ENCODE measurements around the gene RRAD.
A peak's percentile ranks its signal among the peaks of the same experiment; 100 is the strongest.
"Not testable (repeated sequence)": the region's sequence is repeated elsewhere in the genome, so short reads cannot be mapped to it uniquely, and the experiment has no call there.

RRAD gene

DNA sequence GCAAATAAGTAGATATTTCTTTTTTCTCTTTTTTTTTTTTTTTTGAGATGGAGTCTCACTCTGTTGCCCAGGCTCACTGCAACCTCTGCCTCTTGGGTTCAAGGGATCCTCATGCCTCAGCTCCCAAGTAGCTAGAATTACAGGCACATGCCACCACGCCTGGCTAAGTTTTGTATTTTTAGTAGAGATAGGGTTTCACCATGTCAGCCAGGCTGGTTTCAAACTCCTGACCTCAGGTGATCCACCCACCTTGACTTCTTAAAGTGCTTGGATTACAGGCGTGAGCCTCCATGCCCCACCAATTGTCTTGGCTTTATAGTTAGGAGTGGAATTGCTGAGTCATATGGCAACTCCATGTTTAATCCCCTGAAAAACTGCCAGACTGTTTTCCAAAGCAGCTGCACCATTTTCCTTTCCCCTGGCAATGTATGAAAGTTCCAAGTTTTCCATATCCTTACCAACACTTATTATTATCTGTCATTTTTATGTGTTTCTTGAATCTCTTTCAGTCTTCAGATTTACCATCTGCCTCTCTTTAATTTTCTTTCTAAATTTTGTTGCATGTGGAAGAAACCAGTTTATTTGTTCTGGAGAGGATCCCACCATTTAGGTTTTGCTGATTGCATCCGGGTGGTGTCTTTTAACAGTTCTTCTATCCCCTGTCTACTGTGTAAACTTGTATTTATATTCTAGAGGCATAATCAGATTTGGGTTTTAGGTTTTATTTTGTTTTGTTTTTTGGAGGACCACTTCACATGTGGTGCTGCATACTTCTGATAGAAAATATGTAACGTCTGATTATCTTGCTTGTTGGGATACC, 25.8 kb upstream of the RRAD start:
- DNase-seq, result no peak

DNA sequence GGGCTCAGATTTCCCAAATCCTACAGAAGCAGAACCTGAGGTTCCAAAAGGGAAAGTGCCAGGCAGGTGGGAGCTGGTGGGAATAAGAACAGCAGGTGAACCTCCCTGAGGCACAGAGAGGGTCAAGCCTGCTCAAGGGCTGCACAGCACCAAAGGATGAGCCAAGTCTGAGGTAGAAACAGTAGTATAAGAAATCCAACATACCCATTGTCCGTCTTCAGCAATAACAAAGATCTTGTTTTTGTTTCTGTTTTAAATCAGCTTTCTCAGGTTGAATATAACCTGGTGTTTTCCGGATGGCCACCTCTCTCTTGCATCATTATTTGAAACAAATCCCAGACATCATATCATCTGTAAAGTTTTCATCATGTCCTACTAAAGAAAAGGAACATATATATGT, 25.1 kb upstream of the RRAD start:
- no peak for DNase-seq

DNA sequence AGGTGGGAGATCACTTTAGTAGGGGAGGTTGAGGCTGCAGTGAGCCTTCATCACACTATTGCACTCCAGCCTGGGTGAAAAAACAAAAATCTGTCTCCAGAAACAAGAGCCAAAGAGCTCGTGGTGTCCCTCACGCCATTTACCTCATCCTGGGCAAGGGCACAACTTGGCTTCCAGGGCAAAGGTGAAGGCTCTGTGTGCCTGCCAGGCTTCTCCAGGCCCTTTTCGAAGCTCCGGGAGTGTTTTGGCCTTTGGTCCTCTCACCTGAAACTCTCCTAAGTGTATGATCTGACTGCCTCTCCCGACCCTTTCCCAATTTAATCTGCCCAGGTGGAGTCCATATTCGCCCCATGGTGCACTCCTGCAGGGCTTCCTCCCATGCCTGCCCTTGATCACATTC, 24.1 kb upstream of the RRAD start:
- no peak for DNase-seq

DNA sequence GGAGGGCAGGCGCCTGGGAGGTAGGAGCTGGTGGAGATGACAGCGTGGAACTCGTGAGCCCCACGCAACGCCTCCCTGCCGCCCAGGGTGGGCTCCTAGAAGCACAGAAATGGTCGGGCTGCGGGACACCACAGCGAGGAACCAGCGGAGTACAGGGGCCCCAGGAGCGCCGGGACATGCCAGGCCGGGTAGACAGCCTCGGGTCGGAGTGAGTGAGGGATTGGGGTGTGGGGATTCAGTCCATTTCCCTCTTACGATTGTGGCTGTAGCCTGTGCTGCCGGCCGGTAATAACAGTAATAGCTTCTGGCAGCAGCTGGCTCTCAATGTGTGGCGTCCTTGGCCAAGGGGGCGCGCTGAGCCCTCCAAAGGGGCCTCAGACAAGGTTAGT, 23.5 kb upstream of the RRAD start:
- DNase-seq, result no peak

DNA sequence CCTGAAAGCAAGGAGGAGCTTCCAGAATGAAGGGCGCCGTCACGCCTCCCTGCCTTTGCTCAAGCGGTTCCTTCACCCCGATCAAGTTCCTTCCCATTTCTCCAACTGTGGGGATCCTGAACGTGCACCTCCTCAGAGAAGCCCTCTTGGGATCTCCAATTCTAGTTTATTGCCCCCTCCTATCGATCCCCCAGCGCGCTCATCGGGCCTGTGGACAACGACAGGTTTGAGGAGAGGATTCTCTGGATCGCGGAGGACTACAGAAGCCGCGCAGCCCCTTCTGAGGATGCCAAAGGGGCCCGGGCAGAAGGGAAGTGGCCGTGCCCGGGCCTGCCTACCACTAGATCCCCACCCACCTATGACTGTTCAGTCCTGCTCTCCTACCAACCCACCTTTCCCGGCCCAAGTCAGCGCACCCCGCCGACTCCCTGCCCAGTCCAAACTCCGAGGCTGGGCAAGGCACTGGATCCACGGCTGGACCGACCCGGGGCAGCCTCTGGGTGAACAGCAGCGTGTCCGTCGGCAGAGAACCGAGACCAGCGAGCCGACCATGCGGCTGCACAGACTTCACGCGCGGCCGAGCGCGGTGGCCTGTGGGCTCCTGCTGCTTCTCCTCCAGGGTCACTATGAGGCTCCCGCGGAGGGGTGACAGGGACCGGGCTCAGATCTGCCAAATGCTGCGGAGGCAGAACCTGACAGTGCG, 22.9 kb upstream of the RRAD start:
- no peak for DNase-seq

DNA sequence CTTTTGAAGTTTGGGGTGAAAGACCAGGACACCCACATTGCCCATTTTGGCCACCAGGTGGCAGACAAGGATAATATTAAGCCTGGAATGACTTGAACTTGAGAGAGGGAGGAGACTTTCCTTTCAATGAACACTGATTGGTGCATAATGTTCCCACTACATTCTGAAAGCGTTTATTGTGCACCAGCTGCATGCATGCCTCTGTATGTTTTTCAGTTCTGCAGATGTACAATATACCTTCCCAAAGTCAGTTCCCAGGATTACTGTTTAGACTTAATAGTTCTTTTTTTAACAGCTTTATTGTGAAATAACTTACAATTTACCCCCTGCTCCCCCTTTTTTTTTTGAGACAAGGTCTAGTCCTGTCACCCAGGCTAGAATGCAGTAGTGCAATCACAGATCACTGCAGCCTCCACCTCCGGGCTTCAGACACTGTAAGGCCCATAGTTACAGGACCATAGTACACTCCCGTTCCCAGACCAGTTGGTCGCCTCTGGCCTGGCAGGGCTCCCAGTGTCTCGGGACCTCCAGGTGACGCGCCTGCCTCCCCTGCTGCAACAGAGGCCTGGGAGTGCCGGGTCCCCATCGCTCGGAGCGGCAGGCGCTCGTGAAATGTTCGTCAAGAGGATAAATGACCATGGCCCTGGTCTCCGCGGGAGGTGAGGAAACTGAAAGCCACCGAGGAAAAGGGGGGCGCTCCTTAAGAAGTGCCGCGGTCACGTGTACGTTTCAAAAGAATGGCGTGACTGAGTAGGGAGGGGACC, 22.1 kb upstream of the RRAD start:
- DNase-seq, result peak; percentile 81

DNA sequence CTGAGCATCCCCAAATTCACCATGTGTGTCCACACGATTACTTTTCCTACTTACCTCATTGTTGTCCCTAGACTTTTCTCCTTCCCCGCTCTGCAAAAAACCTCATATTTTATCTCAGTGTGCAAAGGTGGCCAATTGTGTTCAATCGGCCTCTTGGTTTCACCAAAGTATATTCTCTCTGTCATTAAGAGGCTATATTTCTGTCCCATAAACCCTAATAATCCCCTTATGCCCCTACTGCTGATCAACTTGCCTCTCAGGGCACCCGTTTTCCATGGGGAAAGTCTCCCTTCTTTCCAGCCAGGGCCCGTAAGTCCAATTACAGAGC, 21.6 kb upstream of the RRAD start:
- DNase-seq, result no peak

DNA sequence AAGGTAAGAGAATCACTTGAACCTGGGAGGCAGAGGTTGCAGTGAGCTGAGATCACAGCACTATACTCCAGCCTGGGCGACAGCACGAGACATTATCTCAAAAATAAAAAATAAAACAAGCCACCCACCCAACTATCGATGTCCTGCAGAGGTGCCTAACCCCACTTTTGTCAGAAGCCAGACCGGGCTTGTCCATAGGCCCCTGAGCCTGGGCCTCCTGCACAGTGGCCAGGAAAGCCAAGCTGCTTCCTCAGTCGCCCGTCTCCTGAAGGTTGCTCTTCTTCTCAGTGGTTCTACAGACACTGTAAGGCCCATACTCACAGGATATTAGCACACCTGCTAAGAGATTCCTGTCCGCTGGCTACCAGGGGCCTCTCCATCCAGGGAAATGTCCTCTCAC, 21.2 kb upstream of the RRAD start:
- DNase-seq, result no peak

DNA sequence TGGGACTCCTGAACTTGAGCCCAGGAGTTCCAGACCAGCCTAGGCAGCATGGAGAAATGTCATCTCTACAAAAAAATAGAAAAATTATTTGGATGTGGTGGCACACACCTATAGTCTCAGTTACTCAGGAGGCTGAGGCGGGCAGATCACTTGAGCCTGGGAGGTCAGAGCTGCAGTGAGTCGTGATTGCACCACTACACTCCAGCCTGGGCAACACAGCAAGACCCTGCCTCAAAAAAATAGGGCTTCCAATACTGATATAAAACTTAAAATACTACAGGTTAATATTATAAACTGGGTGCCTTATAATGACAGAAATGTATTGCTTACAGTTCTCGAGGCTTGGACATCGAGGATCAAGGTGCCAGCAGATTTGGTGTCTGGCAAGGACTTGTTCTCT, 20.6 kb upstream of the RRAD start:
- peak; percentile 12 for DNase-seq

DNA sequence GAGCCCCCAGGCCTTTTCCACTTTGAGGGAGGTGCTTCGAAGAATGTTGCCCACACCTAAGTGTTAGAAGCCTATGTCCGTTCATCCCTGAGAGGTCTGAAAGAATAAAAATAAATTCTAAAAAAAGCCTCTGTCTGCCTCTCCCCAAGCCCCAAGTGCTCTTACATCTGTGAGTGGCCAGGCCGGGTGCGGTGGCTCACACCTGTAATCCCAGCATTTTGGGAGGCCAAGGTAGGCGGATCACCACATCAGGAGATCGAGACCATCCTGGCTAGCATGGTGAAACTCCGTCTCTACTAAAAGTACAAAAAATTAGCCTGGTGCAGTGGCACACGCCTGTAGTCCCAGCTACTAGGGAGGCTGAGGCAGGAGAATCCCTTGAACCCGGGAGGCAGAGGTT, 19.6 kb upstream of the RRAD start:
- DNase-seq, result not testable (repeated sequence)

DNA sequence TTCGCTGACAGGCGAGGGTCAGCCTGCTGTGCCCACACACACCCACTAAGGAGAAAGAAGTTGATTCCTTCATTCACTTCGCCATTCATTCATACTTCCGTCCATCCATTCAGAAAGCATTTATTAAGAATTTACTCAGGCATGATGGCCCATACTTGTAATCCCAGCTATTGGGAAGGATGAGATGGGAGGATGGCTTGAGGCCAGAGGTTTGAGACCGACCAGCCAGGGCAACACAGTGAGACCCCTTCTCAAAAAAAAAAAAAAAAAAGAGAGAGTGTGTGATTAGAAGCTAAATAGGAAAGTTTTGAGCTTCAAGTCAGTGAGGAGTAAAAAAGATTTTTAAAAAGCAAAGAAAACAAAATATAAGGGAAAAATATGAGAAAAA, 18.7 kb upstream of the RRAD start:
- no peak for DNase-seq

DNA sequence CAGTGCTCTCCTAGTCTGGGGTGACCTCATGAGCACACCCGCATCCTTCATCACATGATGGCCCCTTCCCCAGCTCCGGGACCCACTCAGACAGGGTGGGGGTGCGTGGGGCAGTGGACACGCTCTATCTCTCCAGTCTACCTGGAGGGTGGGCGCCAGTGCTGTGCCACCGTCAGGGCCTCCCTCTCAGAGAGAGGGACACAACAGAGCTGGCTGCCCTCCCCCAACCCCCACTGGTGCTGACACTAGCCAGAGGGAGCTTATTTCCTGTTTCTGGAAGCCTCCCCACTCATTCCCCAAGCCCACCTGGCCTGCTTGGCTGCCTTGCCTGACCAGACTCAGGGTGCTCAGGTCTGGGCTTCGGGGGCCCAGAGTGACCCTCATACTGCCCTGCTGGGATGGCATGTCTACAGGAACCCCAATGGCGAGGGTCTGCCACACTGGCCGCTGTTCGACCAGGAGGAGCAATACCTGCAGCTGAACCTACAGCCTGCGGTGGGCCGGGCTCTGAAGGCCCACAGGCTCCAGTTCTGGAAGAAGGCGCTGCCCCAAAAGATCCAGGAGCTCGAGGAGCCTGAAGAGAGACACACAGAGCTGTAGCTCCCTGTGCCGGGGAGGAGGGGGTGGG, 18.2 kb upstream of the RRAD start:
- DNase-seq, result no peak

DNA sequence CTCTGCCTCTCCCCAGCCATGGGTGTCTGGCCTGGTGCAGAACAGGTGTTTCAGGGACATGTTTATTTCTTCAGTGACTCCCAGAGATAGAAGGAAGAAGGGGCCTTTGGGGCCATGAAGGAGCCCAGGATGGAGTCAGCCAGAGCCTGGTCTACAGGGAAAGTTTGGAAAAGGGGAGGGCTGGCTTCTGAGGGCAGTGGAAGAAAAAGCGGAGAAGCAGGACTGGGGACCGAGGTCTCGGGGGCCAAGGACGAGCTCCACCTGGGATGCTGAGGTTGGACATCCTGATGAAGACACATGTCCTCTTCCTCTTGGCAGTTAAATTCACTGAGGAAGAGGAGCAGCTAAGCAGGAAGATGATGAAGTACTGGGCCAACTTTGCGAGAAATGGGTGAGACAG, 17.6 kb upstream of the RRAD start:
- DNase-seq, result peak; percentile 13

DNA sequence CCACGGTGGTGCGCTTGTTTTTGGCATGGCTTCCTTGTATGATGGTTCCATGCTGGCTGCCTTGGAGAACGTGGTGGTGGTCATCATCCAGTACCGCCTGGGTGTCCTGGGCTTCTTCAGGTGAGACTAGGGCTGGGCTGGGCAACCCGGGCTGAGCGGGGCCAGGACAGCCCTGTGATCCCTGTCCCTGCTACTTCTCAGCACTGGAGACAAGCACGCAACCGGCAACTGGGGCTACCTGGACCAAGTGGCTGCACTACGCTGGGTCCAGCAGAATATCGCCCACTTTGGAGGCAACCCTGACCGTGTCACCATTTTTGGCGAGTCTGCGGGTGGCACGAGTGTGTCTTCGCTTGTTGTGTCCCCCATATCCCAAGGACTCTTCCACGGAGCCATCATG, 14.9 kb upstream of the RRAD start:
- DNase-seq, result no peak

DNA sequence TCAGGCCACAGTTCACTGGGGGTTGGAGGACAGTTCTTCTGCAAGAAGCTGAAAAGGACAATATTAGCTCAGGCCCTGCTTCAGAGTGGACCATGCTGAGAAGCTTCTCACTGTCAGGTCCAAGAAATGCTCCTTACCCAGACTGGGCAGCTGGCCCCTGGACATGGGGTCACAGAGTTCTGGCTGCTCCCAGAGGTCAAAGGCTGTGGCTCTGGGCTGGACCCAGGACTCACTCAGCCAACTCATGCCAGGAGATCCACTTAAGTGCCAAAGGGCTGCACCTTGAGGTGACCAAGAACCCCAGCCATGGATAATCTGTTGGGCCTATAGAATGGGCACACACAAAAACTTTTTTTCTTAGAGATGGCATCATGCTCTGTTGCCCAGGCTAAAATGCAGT, 14.0 kb upstream of the RRAD start:
- DNase-seq, result no peak

DNA sequence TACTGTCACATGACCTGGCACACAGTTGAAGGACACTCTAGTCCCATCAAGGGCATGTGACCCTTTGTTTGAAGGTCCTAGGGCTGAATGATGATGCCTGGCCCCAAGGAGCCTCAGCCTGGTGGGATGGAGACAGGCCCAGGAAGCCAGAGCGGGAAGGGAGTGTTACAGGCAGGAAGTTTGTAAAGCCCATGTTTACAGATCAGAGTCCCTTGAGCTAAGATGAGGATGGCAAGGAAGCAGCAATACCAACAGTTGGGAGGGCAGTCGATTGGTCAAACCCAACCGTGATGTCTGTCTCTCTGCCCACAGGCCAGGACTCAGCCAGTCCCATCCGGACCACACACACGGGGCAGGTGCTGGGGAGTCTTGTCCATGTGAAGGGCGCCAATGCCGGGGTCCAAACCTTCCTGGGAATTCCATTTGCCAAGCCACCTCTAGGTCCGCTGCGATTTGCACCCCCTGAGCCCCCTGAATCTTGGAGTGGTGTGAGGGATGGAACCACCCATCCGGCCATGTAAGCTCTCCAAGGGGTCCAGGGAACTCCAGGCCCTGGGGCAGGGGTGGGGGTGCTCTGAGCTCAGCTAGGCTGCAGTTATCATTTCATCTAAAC, 12.5 kb upstream of the RRAD start:
- DNase-seq, result peak; percentile 0

DNA sequence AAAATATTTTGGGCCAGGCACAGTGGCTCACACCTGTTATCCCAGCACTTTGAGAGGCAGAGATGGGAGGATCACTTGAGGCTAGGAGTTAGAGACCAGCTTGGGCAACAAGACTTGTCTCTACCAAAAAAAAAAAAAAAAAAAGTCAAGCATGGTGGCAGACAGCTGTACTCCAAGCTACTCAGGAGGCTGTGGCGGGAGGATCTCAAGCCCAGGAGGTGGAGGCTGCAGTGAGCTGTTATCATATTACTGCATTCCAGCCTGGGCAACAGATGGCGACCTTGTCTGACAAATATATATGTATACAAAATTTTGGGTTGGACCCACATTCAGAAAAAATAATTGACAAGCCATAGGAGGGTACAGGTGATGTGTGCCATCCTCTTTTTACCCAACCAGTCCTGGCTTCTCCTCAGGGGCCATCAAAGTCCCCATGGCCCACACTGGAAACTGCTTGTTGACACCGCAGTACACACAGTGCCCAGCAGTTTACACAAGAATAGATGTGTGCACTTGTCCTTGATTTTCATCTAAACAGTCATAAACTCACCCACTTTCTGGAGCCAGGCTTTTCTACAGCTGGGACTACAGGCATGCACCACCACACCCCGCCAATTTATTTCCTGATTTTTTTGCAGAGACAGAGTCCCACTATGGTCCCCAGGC, 11.7 kb upstream of the RRAD start:
- no peak for DNase-seq

DNA sequence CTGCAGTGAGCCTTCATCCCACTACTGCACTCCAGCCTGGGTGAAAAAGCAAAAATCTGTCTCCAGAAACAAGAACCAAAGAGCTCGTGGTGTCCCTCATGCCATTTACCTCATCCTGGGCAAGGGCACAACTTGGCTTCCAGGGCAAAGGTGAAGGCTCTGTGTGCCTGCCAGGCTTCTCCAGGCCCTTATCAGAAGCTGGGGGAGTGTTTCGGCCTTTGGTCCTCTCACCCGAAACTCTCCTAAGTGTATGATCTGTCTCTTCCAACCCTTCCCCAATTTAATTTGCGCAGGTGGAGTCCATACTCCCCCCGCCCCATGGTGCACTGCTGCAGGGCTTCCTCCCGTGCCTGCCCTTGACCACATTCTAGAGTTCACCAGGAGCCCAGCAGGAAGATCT, 11.1 kb upstream of the RRAD start:
- no peak for DNase-seq

DNA sequence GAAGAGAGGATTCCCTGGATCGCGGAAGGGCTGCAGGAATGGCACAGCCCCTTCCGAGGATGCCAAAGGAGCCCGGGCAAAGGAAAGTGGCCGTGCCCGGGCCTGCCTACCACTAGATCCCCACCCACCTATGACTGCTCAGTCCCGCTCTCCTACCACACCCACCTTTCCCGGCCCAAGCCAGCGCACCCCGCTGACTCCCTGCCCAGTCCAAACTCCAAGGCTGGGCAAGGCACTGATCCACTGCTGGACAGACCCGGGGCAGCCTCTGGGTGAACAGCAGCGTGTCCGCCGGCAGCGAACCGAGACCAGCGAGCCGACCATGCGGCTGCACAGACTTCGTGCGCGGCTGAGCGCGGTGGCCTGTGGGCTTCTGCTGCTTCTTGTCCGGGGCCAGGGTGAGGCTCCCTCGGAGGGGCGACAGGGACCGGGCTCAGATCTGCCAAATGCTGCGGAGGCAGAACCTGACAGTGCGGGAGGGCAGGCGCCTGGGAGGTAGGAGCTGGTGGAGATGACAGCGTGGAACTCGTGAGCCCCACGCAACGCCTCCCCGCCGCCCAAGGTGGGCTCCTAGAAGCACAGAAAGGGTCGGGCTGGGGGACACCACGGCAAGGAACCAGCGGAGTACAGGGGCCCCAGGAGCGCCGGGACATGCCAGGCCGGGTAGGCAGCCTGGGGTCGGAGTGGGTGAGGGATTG, 10.1 kb upstream of the RRAD start, which contains the start of gene CES2:
CES2 (plus strand) TSS at position 203 of the 698 bp plus-strand sequence; CDS start at position 323, 120 bp downstream.
- no peak for DNase-seq

DNA sequence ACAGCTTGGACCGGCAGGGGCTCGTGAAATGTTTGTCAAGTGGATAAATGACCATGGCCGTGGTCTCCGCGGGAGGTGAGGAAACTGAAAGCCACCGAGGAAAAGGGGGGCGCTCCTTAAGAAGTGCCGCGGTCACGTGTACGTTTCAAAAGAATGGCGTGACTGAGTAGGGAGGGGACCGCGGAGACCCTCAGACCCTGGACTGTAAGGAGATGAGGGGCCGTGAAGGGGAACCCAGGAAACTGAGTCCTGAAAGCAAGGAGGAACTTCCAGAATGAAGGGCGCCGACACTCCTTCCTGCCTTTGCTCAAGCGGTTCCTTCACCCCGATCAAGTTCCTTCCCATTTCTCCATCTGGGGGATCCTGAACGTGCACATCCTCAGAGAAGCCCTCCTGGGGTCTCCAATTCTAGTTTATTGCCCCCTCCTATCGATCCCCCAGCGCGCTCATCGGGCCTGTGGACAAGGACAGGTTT, 9.5 kb upstream of the RRAD start:
- not testable (repeated sequence) for DNase-seq

DNA sequence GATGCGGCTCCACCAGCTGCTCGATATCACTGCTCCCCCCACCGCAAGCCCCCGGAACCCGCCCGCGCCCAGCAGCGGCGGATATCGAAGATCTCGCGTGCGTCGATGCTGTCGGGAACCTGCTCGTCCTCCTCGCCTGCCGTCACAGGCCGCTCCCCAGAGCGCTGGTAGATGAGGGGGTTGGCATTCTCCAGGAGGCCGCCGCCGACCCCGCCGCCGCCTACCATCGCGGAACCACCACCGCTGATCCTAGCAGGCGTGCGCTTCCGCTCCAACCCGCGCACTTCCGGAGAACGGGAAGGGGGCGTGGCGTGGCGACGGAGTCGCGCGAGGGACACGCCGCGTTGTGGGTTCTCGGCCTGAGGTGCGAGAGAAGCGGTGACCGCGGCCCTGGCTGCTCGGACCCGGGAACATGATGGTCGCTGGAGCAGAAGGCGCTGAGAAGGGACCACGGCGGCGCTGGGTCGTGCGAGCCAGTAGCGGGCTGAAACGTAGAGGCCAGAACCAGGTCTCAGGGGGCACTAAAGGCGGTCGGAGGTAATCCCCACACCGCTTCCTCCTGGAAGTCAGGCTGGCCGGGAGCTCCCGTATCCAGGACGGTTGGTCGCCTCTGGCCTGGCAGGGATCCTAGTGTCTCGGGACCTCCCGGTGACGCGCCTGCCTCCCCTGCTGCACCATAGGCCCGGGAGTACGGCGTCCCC, 9.0 kb upstream of the RRAD start, which contains the start of gene CIAO2B:
CIAO2B (minus strand) TSS at position 265 of the 701 bp plus-strand sequence; CDS start at position 227, 38 bp downstream.
- DNase-seq, result peak; percentile 91
